C4-2B (cell line): ENCODE data around the gene TGM2.

ENCODE experiments used
- ZFX ChIP-seq: fragments of 450-650 bp; IDR thresholded peaks from 2 replicates; pipeline ENCODE4 v1.6.1; 2017
- TF ChIP-seq, protein P1 (sequence below): fragments of 450-650 bp; conservative IDR thresholded peaks from 2 replicates; pipeline ENCODE4 v1.5.1; 2017; ENCODE audit warnings: mild to moderate bottlenecking

- TF ChIP-seq, protein P1, sequence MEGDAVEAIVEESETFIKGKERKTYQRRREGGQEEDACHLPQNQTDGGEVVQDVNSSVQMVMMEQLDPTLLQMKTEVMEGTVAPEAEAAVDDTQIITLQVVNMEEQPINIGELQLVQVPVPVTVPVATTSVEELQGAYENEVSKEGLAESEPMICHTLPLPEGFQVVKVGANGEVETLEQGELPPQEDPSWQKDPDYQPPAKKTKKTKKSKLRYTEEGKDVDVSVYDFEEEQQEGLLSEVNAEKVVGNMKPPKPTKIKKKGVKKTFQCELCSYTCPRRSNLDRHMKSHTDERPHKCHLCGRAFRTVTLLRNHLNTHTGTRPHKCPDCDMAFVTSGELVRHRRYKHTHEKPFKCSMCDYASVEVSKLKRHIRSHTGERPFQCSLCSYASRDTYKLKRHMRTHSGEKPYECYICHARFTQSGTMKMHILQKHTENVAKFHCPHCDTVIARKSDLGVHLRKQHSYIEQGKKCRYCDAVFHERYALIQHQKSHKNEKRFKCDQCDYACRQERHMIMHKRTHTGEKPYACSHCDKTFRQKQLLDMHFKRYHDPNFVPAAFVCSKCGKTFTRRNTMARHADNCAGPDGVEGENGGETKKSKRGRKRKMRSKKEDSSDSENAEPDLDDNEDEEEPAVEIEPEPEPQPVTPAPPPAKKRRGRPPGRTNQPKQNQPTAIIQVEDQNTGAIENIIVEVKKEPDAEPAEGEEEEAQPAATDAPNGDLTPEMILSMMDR = no peak
- no peak for TF ChIP-seq ZFX
These were observed 3.0 kb upstream of the TGM2 start for GRCh38 chr20:38167851-38168760.
